Panc1 (cell line): Measurements from ENCODE around the gene SNUPN. TPM values are rescaled to one million over a fixed set of nuclear protein-coding genes. Genes with fewer than 3 reads are reported as not detected.

Experiments
- ATAC-seq: fragments of 200-7000 bp; cut with Tn5 transposase; 2 replicates; pipeline ENCODE4 v1.9.1; 2020; ENCODE audit warnings: mild to moderate bottlenecking, moderate library complexity
- BruUV-seq: library from RNA; stranded (reverse); fragments of 400-500 nt; replicated peaks from 2 replicates; lab custom pipeline; 2021; lab: Mats Ljungman, UMichigan
- CTCF ChIA-PET: fragments of 300-600 bp; sonication (Branson Sonifier 250); formaldehyde crosslinking; loops from one replicate; lab custom pipeline; 2022; ENCODE audit warnings: antibody characterized with exemption; lab: Charles Lee
- POLR2A ChIA-PET: fragments of 300-600 bp; sonication (Branson Sonifier 250); formaldehyde crosslinking; loops from one replicate; lab custom pipeline; 2022; ENCODE audit warnings: antibody characterized with exemption; lab: Charles Lee
- DNase-seq: peaks from one replicate; pipeline ENCODE4 v3.0.0-alpha.2; 2010; ENCODE audit warnings: low read depth, low spot score
- H3K27ac ChIP-seq: 2 replicates; pipeline ENCODE4 v1.5.1; 2011; ENCODE audit warnings: mild to moderate bottlenecking, low read length, inconsistent platforms
- H3K27me3 ChIP-seq: fragments of 200-500 bp; sonication (Bioruptor generic); 2 replicates; pipeline ENCODE4 v1.6.0; 2014; ENCODE audit warnings: low read length, inconsistent platforms; ENCODE audit not compliant: control insufficient read depth, insufficient read depth
- H3K36me3 ChIP-seq: fragments of 200-500 bp; sonication (Bioruptor generic); 2 replicates; pipeline ENCODE4 v1.5.1; 2014; ENCODE audit warnings: inconsistent platforms, mild to moderate bottlenecking, low read length, moderate library complexity; ENCODE audit not compliant: control insufficient read depth, insufficient read depth
- H3K4me1 ChIP-seq: 2 replicates; pipeline ENCODE4 v1.5.1; 2011; ENCODE audit warnings: inconsistent platforms, mild to moderate bottlenecking, low read length, moderate library complexity; ENCODE audit not compliant: control insufficient read depth, insufficient read depth
- H3K4me3 ChIP-seq, 2 experiments: 2 replicates each; pipeline ENCODE4 v1.5.1; 2011 to 2012; ENCODE audit warnings: low read depth in 2 of 2, low read length in 2 of 2, mild to moderate bottlenecking in 2 of 2, inconsistent platforms in 1 of 2, moderate library complexity in 1 of 2
- H3K9me3 ChIP-seq: fragments of 200-500 bp; sonication (Bioruptor generic); 2 replicates; pipeline ENCODE4 v1.5.1; 2014; ENCODE audit warnings: low read depth, mild to moderate bottlenecking, inconsistent platforms, low read length, moderate library complexity; ENCODE audit not compliant: control insufficient read depth, insufficient read depth
- POLR2AphosphoS5 ChIP-seq: IDR thresholded peaks from 2 replicates; pipeline ENCODE4 v1.6.1; 2012; ENCODE audit warnings: mild to moderate bottlenecking, low read depth, low read length, moderate library complexity
- REST ChIP-seq, 2 experiments: IDR thresholded peaks; 2 replicates each; pipeline ENCODE4 v1.6.1; 2011 to 2012; ENCODE audit warnings: low read depth in 2 of 2, control low read depth in 1 of 2, low read length in 1 of 2, mild to moderate bottlenecking in 1 of 2, moderate library complexity in 1 of 2; ENCODE audit not compliant: insufficient read depth in 1 of 2
- SIN3A ChIP-seq: IDR thresholded peaks from 2 replicates; pipeline ENCODE4 v1.6.1; 2012; ENCODE audit warnings: low read depth, mild to moderate bottlenecking, low read length, moderate library complexity, borderline replicate concordance; ENCODE audit not compliant: insufficient read depth
- TCF7L2 ChIP-seq: IDR thresholded peaks from 2 replicates; pipeline ENCODE4 v1.6.1; 2011; ENCODE audit warnings: mild to moderate bottlenecking, low read depth, low read length, inconsistent platforms
- in situ Hi-C: cut with HindIII; loops from 2 replicates; pipeline ENCODE4 v1.10.0; 2016; ENCODE audit warnings: low sequenced_read_pairs, low pct_unique_long_range_greater_than_20kb
- intact Hi-C: fragments of 100-400 bp; cut with micrococcal nuclease; formaldehyde crosslinking; loops from one replicate; pipeline ENCODE4 v1.10.0; 2022; ENCODE audit not compliant: unreplicated experiment
- total RNA-seq: library from RNA; stranded (reverse); gene quantifications from one replicate; pipeline ENCODE4 v1.2.1, GENCODE V29; 2021; ENCODE audit not compliant: unreplicated experiment
- TF ChIP-seq, protein P1 (sequence below): fragments of 450-650 bp; IDR thresholded peaks from 2 replicates; pipeline ENCODE4 v1.5.1; 2017; ENCODE audit warnings: mild to moderate bottlenecking

Gene SNUPN
- total RNA-seq, 1 experiment from 2014 or later, result 52.1 TPM

GRCh38 chr15:75640483-75641178 is 15.1 kb upstream of the SNUPN start:
- H3K36me3 ChIP-seq, result peaks cover 2% of the 10 kb centered on the region; the same call in 1 of the 2 replicates
- H3K9me3 ChIP-seq, result no peaks in the 10 kb centered on the region
- ChIA-PET POLR2A (no interaction called here), CTCF (interaction anchor here (0.7 to 1.4 kb wide), 3 partner anchors 8 to 42 kb away, joined by 3 read pairs; no protein-coding TSS in a partner anchor)
- ATAC-seq (peak; percentile 75), DNase-seq (peak; percentile 76)
- H3K27ac ChIP-seq, result peak overlapping the region; percentile 94
- intact Hi-C loops, result loop anchor here (5.0 kb wide), 1 partner anchor 42 kb away; no protein-coding TSS in a partner anchor
- no peaks in the 10 kb centered on the region for H3K27me3 ChIP-seq
- H3K4me3 ChIP-seq, result peak overlapping the region; percentile 71 to 99
- BruUV-seq, result TSS peak; percentile 97
- no peak for TF ChIP-seq REST (IDR thresholded peaks at IDR 0.05; ENCODE audit: insufficient read depth in 1 of 2, low read depth in 2 of 2, low read length in 1 of 2)
- TF ChIP-seq, protein P1, sequence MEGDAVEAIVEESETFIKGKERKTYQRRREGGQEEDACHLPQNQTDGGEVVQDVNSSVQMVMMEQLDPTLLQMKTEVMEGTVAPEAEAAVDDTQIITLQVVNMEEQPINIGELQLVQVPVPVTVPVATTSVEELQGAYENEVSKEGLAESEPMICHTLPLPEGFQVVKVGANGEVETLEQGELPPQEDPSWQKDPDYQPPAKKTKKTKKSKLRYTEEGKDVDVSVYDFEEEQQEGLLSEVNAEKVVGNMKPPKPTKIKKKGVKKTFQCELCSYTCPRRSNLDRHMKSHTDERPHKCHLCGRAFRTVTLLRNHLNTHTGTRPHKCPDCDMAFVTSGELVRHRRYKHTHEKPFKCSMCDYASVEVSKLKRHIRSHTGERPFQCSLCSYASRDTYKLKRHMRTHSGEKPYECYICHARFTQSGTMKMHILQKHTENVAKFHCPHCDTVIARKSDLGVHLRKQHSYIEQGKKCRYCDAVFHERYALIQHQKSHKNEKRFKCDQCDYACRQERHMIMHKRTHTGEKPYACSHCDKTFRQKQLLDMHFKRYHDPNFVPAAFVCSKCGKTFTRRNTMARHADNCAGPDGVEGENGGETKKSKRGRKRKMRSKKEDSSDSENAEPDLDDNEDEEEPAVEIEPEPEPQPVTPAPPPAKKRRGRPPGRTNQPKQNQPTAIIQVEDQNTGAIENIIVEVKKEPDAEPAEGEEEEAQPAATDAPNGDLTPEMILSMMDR, result peak; percentile 74
- peaks cover 15% of the 10 kb centered on the region for H3K4me1 ChIP-seq
- in situ Hi-C loops, result no loop called here

- Histone ChIP-seq H3K9me3 (no peaks in the 10 kb centered on the region), H3K27me3 (no peaks in the 10 kb centered on the region), H3K4me1 (peaks cover 15% of the 10 kb centered on the region), H3K36me3 (peaks cover 2% of the 10 kb centered on the region; the same call in 1 of the 2 replicates), H3K27ac (peak within 1 kb of the TSS; percentile 94), H3K4me3 (peak within 1 kb of the TSS; percentile 71 to 99)
- intact Hi-C loops, result loop anchor here (5.0 kb wide), 2 partner anchors 42 to 183 kb away; no protein-coding TSS in a partner anchor
- peak; percentile 97 for ATAC-seq
- ChIA-PET POLR2A (interaction anchor here (1.0 kb wide), 1 partner anchor 188 kb away, joined by 3 read pairs; no protein-coding TSS in a partner anchor), CTCF (interaction anchor here (0.5 to 1.4 kb wide), 3 partner anchors 11 to 188 kb away, joined by 3 to 7 read pairs (median 3); partner anchors contain the start of gene SIN3A)
- in situ Hi-C loops, result no loop called here
- no TSS peak for BruUV-seq
- peak; percentile 93 for DNase-seq
- TF ChIP-seq SIN3A, result peak; percentile 80; the same call in 1 of the 2 replicates
- TF ChIP-seq, protein P1, result no peak
- peak; percentile 97 for TF ChIP-seq POLR2AphosphoS5
- TF ChIP-seq REST (IDR thresholded peaks at IDR 0.05; ENCODE audit: insufficient read depth in 1 of 2, low read depth in 2 of 2, low read length in 1 of 2), result peak in 1 of 2 experiments; percentile 33; a peak in 1 of 4 replicates
- no peak; the same call in 1 of the 2 replicates for TF ChIP-seq TCF7L2
Measured at GRCh38 chr15:75639709-75640482, 14.4 kb upstream of the SNUPN start, which contains the start of gene IMP3. IMP3 (minus strand) TSS chr15:75640224; CDS start chr15:75640168, 56 bp downstream.
